Hematopoietic multipotent progenitor cell treated with erythropoietin and hydrocortisone succinate and interleukin-3 and kit ligand, for 8 days (in vitro differentiated cells): ENCODE results near the gene TRAF3.
A peak's percentile ranks its signal among the peaks of the same experiment; 100 is the strongest.
"Not testable (repeated sequence)": the region's sequence is repeated elsewhere in the genome, so short reads cannot be mapped to it uniquely, and the experiment has no call there.

Source experiments
- DNase-seq: peaks from one replicate; pipeline ENCODE4 v3.0.0-alpha.2; 2015

The TRAF3 gene

DNA sequence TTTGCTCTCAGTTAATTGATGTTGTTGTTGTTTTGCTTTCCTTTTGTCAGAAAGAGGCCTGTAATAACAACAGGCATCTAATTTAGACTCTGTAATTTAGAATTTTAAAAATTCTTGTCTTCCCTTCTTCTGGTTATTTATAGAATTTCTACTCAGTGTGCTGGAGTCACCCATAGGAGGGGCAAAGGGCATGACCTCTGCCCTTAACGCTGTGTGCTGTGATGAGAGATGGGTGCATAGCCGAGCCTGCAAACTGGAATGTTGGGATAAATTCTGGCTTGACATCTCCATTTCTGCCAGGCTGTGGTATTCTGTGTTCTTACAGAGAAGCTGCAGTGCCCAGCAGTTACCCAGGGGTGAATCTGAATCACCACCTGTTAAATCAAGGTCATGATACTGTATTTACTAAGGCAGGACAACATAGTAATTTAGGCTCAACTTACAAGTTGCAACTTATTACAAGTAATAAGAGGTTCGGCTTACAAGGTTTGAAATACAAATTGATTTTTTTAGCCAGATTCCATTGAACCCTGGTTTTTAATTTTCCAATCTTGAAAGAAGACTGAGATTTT is 53.3 kb downstream of the TRAF3 start:
- no peak for DNase-seq

DNA sequence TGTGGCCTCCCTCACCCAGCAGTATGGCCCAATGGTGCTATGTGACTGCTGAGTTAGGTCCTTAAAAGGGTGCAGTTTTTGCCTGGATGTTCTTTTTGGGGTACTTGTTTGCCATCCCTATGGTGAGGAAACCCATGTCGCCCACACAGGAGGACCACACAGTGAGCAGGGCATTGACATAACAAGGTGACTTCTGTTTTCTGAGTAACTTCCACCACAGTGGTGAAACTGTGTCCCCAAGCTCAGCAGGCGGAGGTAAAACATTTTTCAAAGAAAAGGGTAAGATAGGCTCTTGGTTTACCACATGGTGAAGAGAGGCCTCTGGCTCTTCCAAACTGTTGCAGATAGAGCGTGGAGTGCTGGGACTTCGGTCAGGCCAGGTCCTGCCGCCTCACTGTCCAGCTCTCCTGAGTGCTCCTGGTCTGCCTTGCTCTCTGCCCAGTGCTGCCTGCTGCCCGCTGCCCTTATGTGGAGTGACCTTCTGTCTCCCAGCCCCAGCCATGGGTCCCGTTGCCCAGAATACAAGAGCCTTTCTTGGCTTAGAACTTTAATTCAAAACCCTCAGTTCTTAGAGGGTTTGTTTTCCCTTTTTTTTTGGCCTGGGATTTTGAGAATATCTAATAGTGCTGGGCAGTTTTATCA is 54.0 kb downstream of the TRAF3 start:
- no peak for DNase-seq

DNA sequence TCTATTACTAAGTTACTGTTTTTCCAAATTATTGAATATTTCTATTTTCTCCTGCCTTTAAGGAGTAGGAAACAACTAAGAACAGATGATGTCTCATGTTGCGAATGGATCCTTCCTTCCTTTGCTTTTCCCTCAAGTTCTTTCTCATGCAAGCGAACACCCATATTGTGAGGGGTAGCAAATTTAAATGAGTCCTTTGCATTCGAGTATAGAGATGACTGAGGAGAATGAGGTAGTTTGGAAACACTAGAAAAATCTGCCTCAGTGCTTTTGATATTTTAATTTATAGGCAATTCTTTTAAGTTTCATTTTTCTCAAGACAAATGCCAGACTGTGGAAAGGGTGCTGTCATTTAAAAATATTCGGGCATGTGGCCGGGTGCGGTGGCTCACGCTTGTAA is 56.1 kb downstream of the TRAF3 start:
- no peak for DNase-seq

DNA sequence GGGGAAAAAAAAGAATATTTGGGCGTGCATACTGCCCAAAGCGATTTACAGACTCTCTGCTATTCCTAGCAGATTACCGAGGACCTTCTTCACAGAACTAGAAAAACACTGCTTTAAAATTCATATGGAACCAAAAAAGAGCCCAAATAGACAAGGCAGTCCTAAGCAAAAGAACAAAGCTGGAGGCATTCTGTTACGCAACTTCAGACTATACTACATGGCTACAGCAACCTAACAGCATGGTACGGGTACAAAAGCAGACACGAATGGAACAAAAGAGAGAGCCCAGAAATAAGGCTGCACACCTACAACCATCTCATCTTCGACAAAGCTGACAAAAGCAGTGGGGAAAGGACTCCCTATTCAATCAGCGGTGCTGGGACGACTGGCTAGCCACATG is 56.7 kb downstream of the TRAF3 start:
- DNase-seq: no peak

DNA sequence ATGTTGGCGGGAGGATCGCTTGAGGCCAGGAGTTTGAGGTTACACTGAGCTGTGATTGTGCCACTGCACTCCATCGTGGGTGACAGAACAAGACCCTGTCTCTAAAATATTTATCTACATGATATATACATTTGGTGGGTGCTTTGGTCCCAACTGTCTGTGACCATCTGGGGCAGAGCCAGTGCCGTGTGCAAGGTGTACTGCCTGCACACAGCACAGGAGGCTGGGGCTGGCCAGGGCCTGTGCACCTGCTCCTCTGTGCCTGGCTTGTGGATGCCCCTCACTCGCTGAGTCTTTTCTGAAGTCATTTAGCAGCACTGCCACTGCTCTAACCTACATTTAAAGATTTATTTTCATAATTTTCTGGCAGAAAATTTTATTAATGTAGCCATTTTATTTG is 58.7 kb downstream of the TRAF3 start:
- no peak for DNase-seq

DNA sequence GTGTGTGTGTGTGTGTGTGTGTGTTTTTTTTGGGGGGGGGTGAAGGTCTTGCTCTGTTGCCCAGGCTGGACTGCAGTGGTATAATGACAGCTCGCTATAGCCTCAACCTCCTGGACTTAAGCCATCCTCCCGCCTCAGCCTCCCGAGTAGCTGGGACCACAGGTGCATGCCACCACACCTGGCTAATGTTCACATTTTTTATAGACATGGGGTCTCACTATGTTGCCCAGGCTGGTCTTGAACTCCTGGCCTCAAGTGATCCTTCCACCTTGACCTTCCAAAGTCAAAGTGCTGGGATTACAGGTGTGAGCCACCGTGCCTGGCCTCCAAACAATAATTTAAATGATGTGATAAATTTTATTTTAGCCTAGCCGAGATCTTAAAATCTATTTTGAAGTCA is 59.9 kb downstream of the TRAF3 start:
- not testable (repeated sequence) for DNase-seq

DNA sequence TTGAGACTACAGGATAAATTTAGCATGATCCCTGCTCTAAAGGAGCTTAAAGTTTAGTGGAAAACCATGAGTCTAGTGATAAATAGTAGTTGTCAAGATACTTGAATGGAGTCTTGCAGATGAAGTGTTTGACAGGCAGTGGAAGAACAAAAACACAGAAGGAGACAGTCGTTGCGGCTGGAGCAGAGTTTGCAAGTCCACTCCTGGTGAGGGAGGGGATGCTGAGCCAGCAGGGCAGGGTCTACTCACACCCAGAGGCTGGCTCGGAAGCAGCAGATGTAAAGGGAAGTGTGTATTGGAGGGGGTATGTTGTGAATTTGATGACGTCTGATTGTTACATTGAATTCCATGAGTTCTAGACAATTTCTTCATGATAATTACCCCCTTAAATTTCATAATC is 61.3 kb downstream of the TRAF3 start:
- no peak for DNase-seq

DNA sequence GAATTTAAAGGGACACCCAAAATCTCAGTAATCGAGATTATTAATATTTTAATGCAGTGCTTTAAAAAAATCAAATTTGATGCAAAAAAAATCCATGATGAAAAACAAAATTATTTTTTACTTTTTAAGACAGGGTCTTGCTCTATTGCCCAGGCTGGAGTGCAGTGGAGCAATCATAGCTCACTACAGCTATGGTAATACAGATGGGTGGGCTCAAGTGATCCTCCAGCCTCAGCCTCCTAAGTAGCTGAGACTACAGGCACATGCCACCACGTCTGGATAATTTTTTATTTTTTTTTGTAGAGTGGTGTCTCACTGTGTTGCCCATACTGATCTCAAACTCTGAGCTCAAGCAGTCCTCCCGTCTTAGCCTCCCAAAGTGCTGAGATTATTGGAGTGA is 62.9 kb downstream of the TRAF3 start:
- DNase-seq: no peak

DNA sequence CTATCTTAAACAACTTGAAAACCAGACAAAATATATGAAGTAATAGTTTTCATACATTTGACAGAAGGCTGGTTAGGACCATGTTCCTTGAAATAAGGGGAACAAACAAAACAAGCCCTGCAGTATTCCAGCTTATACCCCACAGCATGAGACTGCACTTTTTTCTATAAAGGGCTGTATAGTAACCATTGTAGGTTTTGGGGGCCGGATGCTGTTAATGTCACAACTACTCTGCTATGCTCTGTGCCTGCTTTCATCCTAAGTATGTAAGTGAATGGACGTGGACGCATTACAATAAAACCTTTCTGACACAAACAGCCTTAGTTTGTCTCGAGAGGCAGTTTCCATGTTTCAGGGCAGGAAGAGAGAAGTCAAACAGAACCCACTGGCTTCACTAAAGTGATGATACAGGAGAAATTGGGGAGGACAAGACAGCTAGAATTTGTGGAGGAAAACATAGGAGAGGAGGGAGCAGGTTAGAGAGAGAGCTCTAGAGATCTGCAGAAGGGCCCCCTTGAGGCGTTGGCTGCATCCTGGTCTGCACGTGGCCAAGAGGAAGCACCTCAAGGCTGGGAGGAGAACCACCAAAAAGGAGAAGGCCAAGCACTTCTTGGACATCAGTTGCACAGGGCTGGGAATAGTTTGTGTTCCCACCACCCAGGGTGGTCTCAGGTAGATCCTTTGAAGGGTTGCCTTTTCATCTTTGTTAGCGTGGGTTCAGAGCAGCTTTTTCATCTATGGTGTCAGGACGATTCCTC is 63.7 kb downstream of the TRAF3 start:
- no peak for DNase-seq

DNA sequence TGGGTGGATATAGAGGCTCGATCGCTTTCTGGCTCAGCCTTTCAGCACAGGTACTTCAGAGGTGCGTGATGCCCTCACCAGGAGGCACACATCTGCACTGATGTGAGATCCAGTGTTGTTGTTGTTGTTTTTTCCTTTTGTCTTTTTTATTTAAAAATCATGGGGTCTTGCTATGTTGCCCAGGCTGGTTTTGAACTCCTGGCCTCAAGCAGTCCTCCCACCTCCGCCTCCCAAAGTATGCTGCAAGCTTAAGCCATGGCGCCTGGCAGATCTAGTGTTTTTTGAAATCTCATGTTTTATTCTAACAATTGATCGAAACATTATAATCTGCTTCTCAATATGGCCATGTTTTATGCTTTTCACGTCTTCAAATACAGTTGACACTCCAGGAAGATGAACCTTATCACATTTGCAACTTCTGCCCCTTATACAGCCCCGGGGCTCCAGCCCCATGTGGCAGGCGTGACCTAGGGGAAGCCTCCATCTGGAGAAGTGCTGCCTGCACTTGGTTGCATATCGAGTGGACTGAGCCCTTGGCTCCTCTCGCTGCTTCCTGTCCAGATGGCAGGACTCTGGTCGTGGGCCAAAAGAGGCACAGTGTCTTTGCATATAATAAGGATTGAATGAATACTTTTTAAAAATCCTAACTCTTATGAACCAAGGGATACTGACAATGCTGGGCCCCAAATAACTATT is 71.7 kb downstream of the TRAF3 start:
- DNase-seq: peak; percentile 6

DNA sequence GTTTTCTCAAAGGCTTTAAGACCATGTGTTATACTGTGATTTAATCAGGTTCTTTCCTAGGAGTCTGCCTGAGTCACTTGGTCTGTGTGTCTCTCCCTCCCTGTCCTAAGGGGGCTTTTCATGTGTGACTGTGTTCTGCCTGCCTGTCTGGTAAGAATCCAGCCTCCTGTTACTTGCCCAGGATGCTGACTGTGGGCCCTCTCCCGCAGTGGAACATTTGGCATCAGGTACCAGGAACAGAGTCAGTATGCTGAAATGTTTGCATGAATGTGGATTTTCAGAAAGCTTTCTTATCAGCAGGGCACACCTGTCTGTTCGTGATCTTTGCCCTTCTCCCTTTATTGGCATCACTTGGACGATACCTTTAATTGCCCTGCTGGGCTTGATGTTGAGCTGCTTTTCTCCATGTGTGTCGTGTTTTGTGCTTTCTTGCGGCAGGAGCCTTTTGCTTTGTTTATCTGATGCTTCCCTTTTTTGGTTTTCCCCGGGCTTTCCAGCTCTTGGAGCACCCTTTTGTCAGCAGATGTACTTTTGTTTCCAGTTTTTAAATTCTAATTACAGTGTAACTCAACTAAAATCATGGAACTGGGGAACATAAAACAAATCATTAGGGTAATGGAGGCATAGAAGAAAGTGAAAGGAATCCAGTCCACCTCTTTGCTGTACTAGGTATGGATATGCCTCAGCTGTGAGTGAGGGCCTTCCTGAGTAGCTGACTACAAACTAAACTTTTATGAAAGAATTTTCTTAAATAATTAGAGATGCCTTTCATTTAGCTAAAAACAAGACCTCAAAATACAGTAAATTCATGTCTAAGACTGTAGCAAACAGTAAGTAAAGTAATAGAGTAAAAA is 72.5 kb downstream of the TRAF3 start:
- DNase-seq: peak; percentile 63

DNA sequence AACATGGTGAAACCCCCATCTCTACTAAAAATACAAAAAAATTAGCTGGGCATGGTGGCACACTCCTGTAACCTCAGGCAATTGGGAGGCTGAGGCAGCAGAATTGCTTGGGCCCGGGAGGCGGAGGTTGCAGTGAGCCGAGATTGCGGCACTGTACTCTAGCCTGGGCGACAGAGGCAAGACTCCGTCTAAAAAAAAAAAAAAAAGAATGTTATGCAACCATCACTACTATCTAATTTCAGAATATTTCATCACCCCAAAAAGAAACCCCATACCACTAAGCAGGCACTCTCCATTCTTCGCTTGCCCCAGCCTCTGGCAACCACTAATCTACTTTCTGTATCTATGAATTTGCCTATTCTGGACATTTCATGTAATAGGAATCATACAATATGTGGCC is 76.4 kb downstream of the TRAF3 start:
- no peak for DNase-seq

DNA sequence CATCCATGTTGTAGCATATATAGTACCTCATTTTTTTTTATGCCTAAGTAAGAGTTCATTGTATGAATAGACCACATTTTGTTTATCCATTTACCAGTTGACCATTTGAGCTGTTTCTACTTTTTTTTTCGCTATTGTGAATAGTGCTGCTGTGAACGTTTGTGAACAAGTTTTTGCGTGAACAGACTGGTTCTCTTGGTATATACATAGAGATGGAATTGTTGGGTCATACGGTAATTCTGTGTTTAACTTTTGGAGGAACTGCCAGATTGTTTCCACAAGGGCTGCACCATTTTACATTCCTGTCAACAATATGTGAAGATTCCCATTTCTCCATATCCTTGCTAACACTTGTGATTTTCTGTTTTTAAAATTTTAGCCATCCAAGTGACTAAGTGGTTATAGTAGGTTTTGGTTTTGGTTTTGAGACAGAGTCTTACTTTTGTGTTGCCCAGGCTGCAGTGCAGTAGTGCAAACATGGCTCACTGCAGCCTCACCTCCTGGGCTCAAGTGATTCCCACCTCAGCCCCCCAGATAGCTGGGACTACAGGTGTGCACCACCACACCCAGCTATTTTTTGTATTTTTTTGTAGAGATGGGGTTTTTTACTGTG is 76.9 kb downstream of the TRAF3 start:
- DNase-seq: no peak

DNA sequence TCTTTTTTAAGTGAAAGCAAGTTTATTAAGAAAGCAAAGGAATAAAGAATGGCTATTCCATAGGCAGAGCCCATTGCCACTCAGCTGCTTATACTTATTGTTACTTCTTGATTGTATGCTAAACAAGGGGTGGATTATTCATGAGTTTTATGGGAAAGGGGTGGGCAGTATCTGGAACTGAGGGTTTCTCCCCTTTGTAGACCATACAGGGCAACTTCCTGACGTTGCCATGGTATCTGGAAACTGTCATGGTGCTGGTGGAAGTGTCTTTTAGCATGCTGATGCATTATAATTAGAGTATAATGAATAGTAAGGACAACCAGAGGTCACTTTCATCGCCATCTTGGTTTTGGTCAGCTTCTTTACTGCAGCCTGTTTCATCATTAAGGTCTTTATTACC is 78.9 kb downstream of the TRAF3 start:
- DNase-seq: no peak

DNA sequence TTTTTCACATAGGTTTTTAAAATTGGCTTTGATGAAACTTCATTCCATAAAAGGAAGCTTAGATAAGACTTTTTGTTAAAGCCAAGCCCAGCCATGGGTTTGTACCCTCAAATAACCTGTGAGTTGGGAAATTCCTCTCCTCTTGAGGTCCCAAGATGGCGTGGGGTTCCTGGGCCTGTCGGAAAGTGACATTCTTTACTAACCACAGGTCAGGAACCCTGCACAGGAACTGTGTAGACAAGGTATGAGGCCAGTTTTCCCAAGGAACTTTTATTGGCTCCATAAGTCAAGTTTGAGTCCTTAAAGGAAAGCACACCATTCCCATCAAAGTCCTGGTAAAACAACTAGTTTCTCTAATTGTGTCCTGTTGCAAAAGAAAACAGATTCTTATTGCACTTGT is 80.2 kb downstream of the TRAF3 start:
- no peak for DNase-seq

DNA sequence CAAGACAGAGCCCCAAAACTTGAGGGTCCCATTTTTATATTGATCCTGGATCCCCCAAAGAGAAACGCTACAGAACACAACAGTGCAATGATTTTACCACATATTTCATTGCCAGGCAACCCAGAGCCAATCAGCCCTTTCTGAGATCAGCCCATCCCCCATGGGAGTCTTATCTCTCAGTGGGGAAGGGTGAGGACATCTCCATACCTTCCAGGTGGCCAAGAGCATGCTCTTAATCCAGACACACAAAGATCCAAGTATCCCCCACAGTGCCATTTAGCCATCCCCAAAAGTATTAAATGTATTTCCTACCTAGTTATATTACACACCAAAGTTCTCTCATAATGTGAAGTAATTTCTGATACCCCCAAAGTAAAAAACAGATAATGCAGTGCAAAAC is 82.7 kb downstream of the TRAF3 start:
- no peak for DNase-seq

DNA sequence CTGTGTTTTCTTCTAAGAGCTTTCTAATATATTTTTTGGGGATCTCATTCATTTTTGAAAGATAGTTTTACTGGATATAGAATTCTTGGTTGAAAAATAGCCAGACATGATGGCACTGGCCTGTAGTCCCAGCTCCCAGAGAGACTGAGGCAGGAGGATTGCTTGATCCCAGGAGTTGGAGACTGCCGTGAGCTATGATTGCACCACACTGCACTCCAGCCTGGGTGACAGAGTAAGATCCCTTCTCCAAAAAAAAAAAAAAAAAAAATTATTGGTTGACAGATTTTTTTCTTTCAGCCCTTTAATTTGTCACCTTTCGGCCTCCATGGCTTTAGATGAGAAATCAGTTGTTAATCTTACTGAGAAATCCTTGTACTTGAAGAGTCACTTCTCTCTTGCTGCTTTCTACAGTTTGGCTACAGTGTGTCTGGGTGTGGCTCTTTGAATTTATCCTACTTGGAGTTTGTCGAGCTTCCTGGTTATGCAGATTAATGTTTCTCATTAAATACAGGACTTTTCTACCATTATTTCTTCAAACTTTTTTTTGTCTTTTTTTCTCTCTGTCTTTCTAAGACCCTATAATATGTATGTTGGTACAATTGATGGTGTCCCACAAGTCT is 85.0 kb downstream of the TRAF3 start:
- no peak for DNase-seq

DNA sequence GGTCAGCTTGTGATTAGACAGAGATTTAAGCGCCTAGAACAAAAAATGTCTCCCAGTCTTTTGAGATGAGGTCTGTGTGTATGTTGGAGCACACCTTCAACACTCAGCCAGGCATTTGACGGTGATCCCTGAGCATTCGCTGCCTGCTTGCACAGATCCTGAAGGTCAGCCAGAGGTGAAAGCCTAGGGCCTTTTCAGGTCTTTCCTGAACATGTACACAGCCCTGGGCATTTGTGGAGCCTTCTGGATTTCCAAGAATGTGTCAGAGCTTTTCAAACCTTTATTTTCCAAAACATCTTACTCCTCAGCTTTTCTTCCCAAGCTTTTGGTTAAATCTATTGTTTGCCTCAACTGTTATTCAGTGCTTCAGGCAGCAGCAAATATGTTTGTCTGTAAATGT is 86.1 kb downstream of the TRAF3 start:
- DNase-seq: no peak

DNA sequence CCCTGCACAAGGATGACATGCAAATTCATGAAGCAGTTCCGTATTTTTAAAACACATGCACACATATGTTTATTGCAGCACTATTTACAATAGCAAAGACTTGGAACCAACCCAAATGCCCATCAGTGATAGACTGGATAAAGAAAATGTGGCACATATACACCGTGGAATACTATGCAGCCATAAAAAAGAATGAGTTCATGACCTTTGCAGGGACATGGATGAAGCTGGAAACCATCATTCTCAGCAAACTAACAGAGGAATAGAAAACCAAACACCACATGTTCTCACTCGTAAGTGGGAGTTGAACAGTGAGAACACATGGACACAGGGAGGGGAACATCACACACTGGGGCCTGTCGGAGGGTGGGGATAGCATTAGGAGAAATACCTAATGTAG is 88.7 kb downstream of the TRAF3 start:
- not testable (repeated sequence) for DNase-seq

DNA sequence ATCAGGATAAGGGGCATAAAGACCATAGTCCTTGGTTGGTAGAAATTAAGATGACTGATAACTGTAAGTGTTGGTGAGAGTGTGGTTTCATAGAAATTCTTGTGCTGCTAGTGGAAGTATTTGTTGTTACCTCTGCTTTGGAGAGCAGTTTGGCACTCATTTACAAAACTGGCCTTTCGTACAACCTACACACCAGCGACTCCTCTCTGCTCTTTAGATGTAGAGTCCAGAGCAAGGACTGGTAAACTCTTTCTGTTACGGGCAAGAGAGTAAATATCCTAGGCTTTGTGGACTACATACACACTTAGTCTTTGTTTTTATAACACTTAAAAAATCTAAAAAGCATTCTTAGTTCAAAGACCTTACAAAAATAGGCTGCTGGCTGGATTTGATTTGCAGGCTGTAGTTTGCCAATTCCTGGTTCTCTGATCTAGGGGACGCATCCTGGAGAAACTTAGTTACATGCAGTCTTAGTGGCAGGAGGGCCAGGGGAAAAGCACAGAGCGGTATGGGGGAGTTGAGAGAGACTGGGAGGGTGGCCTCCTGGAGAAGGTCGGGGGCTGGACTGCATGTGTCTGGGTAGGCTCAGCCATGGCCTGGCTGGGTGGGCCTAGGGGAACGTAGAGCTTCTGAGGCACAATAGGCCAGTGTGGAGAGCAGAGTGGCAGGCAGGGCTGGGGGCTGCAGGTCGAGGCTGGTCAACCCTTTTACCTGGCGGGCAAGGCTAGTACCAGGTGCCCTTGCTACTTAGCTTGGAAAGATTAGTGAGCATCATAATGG is 89.9 kb downstream of the TRAF3 start:
- DNase-seq: no peak
